Endothelial cell of umbilical vein (primary cell): ENCODE results near the gene MYOD1. TPM values are rescaled to one million over a fixed set of nuclear protein-coding genes. Genes with fewer than 3 reads are reported as not detected.

Experiments
- BruUV-seq: library from RNA; stranded (reverse); fragments of 400-500 nt; replicated peaks from 2 replicates; lab custom pipeline; 2021; lab: Mats Ljungman, UMichigan
- CTCF ChIA-PET: fragments of 300-600, 350-600 bp; sonication (Branson Sonifier 250); formaldehyde crosslinking; loops from one replicate; lab custom pipeline; 2021; ENCODE audit warnings: antibody characterized with exemption, inconsistent platforms; lab: Charles Lee
- POLR2A ChIA-PET: fragments of 300-600, 350-600 bp; sonication (Branson Sonifier 250); formaldehyde crosslinking; loops from one replicate; lab custom pipeline; 2021; ENCODE audit warnings: antibody characterized with exemption, inconsistent platforms; lab: Charles Lee
- DNase-seq: peaks from one replicate; pipeline ENCODE4 v3.0.0-alpha.2; 2011; ENCODE audit warnings: low read depth, low spot score
- FAIRE-seq: peaks from 2 replicates; lab custom pipeline; 2011; peaks lifted over from hg19 to GRCh38; lab: Jason Lieb, UNC
- H2AFZ ChIP-seq: 2 replicates; pipeline ENCODE4 v1.6.0; 2012; ENCODE audit warnings: low read depth, low read length, control low read depth, inconsistent platforms
- H3K27ac ChIP-seq: 2 replicates; pipeline ENCODE4 v1.5.1; 2011; ENCODE audit warnings: low read depth, mild to moderate bottlenecking, control low read depth, low read length, moderate library complexity; ENCODE audit not compliant: insufficient read depth
- H3K27me3 ChIP-seq, 2 experiments: 2 replicates each; pipeline versions ENCODE4 v1.6.0 to v1.6.1; 2011; ENCODE audit warnings: low read length in 2 of 2, mixed read lengths in 1 of 2; ENCODE audit not compliant: control insufficient read depth in 2 of 2, insufficient read depth in 2 of 2
- H3K36me3 ChIP-seq, 2 experiments: 2 replicates in 1 of 2; 3 replicates in 1 of 2; pipeline ENCODE4 v1.5.1; 2011; ENCODE audit warnings: low read length in 2 of 2, mild to moderate bottlenecking in 1 of 2, moderate library complexity in 1 of 2; ENCODE audit not compliant: control insufficient read depth in 2 of 2, insufficient read depth in 2 of 2; ENCODE audit errors: extremely low read depth in 1 of 2
- H3K4me1 ChIP-seq: 3 replicates; pipeline ENCODE4 v1.5.1; 2011; ENCODE audit warnings: mild to moderate bottlenecking, low read length; ENCODE audit not compliant: control insufficient read depth, insufficient read depth; ENCODE audit errors: extremely low read depth
- H3K4me2 ChIP-seq: 2 replicates; pipeline ENCODE4 v1.6.1; 2011; ENCODE audit warnings: low read length, control low read depth, mixed read lengths; ENCODE audit not compliant: insufficient read depth
- H3K4me3 ChIP-seq, 3 experiments: fragments of 200-600 bp in 1 of 3; sonication (generic), shearing (Covaris generic) in 1 of 3; replicated peaks in 1 of 3; 2 replicates each; pipeline ENCODE4 v1.5.1; 2011 to 2016; ENCODE audit warnings: control low read depth in 3 of 3, low read length in 3 of 3, mild to moderate bottlenecking in 2 of 3, inconsistent platforms in 1 of 3, low read depth in 1 of 3, moderate library complexity in 1 of 3; ENCODE audit not compliant: insufficient read depth in 1 of 3
- H3K79me2 ChIP-seq: 2 replicates; pipeline ENCODE4 v1.6.0; 2012; ENCODE audit warnings: low read length, inconsistent platforms; ENCODE audit not compliant: control insufficient read depth, insufficient read depth
- H3K9ac ChIP-seq: replicated peaks from 2 replicates; pipeline ENCODE3; 2011; ENCODE audit warnings: low read length, control low read depth; ENCODE audit not compliant: insufficient read depth; ENCODE audit errors: extremely low read depth
- H3K9me1 ChIP-seq: replicated peaks from 3 replicates; pipeline ENCODE4 v1.6.0; 2011; ENCODE audit warnings: mild to moderate bottlenecking, low read length; ENCODE audit not compliant: control insufficient read depth, insufficient read depth; ENCODE audit errors: extremely low read depth
- H3K9me3 ChIP-seq: replicated peaks from 2 replicates; pipeline ENCODE4 v1.5.1; 2012; ENCODE audit warnings: low read length, inconsistent platforms; ENCODE audit not compliant: control insufficient read depth, insufficient read depth
- H4K20me1 ChIP-seq: replicated peaks from 2 replicates; pipeline ENCODE3; 2011; ENCODE audit warnings: mild to moderate bottlenecking, low read length; ENCODE audit not compliant: control insufficient read depth, insufficient read depth; ENCODE audit errors: extremely low read depth
- CTCF ChIP-seq, 2 donors: IDR thresholded peaks; 1 replicate in 1 of 2; 2 replicates in 1 of 2; pipeline ENCODE4 v1.5.1; 2011; ENCODE audit warnings: low read length in 2 of 2, mild to moderate bottlenecking in 2 of 2, moderate library complexity in 2 of 2, control low read depth in 1 of 2, inconsistent platforms in 1 of 2, low read depth in 1 of 2; ENCODE audit not compliant: insufficient read depth in 1 of 2; ENCODE audit errors: extremely low read depth in 1 of 2
- EZH2 ChIP-seq: IDR thresholded peaks from 2 replicates; pipeline ENCODE4 v1.6.1; 2012; ENCODE audit warnings: borderline replicate concordance, low read depth, mild to moderate bottlenecking, moderate library complexity, low read length, inconsistent platforms; ENCODE audit not compliant: severe bottlenecking
- FOS ChIP-seq: IDR thresholded peaks from 2 replicates; pipeline ENCODE4 v1.6.1; 2011; ENCODE audit warnings: mild to moderate bottlenecking, low read length, moderate library complexity, borderline replicate concordance; ENCODE audit not compliant: insufficient read depth
- GATA2 ChIP-seq: IDR thresholded peaks from 2 replicates; pipeline ENCODE4 v1.7.0; 2011; ENCODE audit warnings: low read depth, mild to moderate bottlenecking, moderate library complexity, mixed read lengths, low read length; ENCODE audit not compliant: insufficient read length, insufficient read depth
- JUN ChIP-seq: IDR thresholded peaks from 2 replicates; pipeline ENCODE4 v1.6.1; 2011; ENCODE audit warnings: borderline replicate concordance, low read depth; ENCODE audit not compliant: insufficient read length, insufficient read depth
- MAX ChIP-seq: IDR thresholded peaks from 2 replicates; pipeline ENCODE4 v1.6.1; 2011; ENCODE audit not compliant: insufficient read depth, insufficient read length
- MYC ChIP-seq: IDR thresholded peaks from one replicate; pipeline ENCODE4 v1.6.1; 2011; ENCODE audit warnings: mild to moderate bottlenecking, low read depth, low read length
- POLR2A ChIP-seq: IDR thresholded peaks from 2 replicates; pipeline ENCODE4 v1.6.1; 2012; ENCODE audit warnings: low read depth, mild to moderate bottlenecking, control low read depth, low read length
- POLR2AphosphoS5 ChIP-seq: IDR thresholded peaks from 2 replicates; pipeline ENCODE4 v1.6.1; 2012; ENCODE audit warnings: low read depth, mild to moderate bottlenecking, control low read depth, low read length, moderate library complexity; ENCODE audit not compliant: insufficient read depth
- dilution Hi-C: fragments of 300-500 bp; cut with MboI; formaldehyde crosslinking; loops from one replicate; pipeline ENCODE4 v1.15.0; 2019; ENCODE audit warnings: low sequenced_read_pairs; ENCODE audit not compliant: extremely low pct_ligation_motif_present
- intact Hi-C: fragments of 100-400 bp; cut with micrococcal nuclease; formaldehyde crosslinking; loops from one replicate; pipeline ENCODE4 v1.10.0; 2022
- polyA plus RNA-seq, 4 experiments: library from polyadenylated mRNA; depleted of rRNA in 3 of 4; stranded (reverse) in 3 of 4; unstranded in 1 of 4; fragments of >200 nt; gene quantifications; 2 replicates each; pipeline versions ENCODE4 v1.2.1 to v1.2.3, GENCODE V29; 2011 to 2012; ENCODE audit warnings: missing spikeins in 1 of 4
- total RNA-seq: library from RNA; stranded (reverse); gene quantifications from 2 replicates; pipeline ENCODE4 v1.2.3, GENCODE V29; 2021

The MYOD1 gene
- total and polyA plus RNA-seq, 2 donors (not counting 3 experiments of a cell fraction or from before 2014, with no cell fraction given) = not detected

GRCh38 chr11:17745023-17745772 is 25.8 kb downstream of the MYOD1 start:
- FAIRE-seq = no peak
- CTCF ChIA-PET = interaction anchor here (1.7 to 1.9 kb wide), 2 partner anchors 14 to 228 kb away, joined by 5 to 12 read pairs; no protein-coding TSS in a partner anchor
- dilution Hi-C loops = no loop called here

More at GRCh38 chr11:17745023-17745772, 25.8 kb downstream of the MYOD1 start:
- no peaks in the 10 kb centered on the region for H3K9me3 ChIP-seq
- no peaks in the 10 kb centered on the region for H4K20me1 ChIP-seq
- POLR2A ChIA-PET = no interaction called here
- peaks cover 0 to 2% of the 10 kb centered on the region in 2 experiments for H3K27me3 ChIP-seq
- no peaks in the 10 kb centered on the region for H3K36me3 ChIP-seq
- DNase-seq = no peak
- H3K79me2 ChIP-seq = no peaks in the 10 kb centered on the region
- H2AFZ ChIP-seq = no peak overlapping the region
- intact Hi-C loops = no loop called here
- no peak overlapping the region for H3K9ac ChIP-seq
- no peaks in the 10 kb centered on the region for H3K4me1 ChIP-seq
- no peak overlapping the region for H3K4me3 ChIP-seq
- H3K27ac ChIP-seq = no peak overlapping the region
- TF ChIP-seq POLR2A (no peak), FOS (no peak), POLR2AphosphoS5 (no peak), JUN (no peak), MYC (no peak), CTCF (IDR thresholded peaks at IDR 0.05; ENCODE audit: extremely low read depth in 1 of 2, insufficient read depth in 1 of 2, low read depth in 1 of 2, low read length in 2 of 2) (no peak), MAX (no peak), GATA2 (no peak), EZH2 (no peak)
- H3K4me2 ChIP-seq = no peak overlapping the region
- H3K9me1 ChIP-seq = no peaks in the 10 kb centered on the region
- BruUV-seq = no TSS peak
